WTC11 (cell line): ENCODE results near the gene TRIM25. TPM values are rescaled to one million over a fixed set of nuclear protein-coding genes. Genes with fewer than 3 reads are reported as not detected.

Experiments used
- ATAC-seq: fragments of 200-7000 bp; cut with Tn5 transposase; 2 replicates; pipeline ENCODE4 v1.10.0; 2021; ENCODE audit warnings: mild to moderate bottlenecking, moderate library complexity
- Bru-seq: library from RNA; stranded (reverse); fragments of 400-500 nt; gene quantifications from one replicate; lab custom pipeline; 2021; lab: Mats Ljungman, UMichigan
- CTCF ChIA-PET: fragments of 300-600 bp; sonication (Branson Sonifier 250); formaldehyde crosslinking; loops from one replicate; lab custom pipeline; 2021; ENCODE audit warnings: antibody characterized with exemption; lab: Charles Lee
- POLR2A ChIA-PET: fragments of 350-600 bp; sonication (Branson Sonifier 250); formaldehyde crosslinking; loops from one replicate; lab custom pipeline; 2021; ENCODE audit warnings: antibody characterized with exemption; lab: Charles Lee
- DNase-seq: peaks from one replicate; pipeline ENCODE4 v3.0.0; 2021; ENCODE audit warnings: low spot score
- H3K27ac Mint-ChIP-seq: 2 replicates; pipeline ENCODE4 v1.8.0; 2021; ENCODE audit warnings: mixed read lengths
- H3K27me3 Mint-ChIP-seq: 2 replicates; pipeline ENCODE4 v1.8.0; 2021; ENCODE audit warnings: low read depth, mild to moderate bottlenecking, moderate library complexity, mixed read lengths
- H3K36me3 Mint-ChIP-seq: 2 replicates; pipeline ENCODE4 v1.8.0; 2021; ENCODE audit warnings: mixed read lengths
- H3K4me1 Mint-ChIP-seq: 2 replicates; pipeline ENCODE4 v1.8.0; 2022; ENCODE audit warnings: mixed read lengths
- H3K4me3 Mint-ChIP-seq: 2 replicates; pipeline ENCODE4 v1.8.0; 2021; ENCODE audit warnings: mild to moderate bottlenecking, moderate library complexity, mixed read lengths
- H3K9me3 Mint-ChIP-seq: 2 replicates; pipeline ENCODE4 v1.8.0; 2021; ENCODE audit warnings: mixed read lengths
- ARID4B ChIP-seq: sonication (generic); formaldehyde crosslinking; IDR thresholded peaks from 2 replicates; pipeline ENCODE4 v1.8.0; 2023; ENCODE audit warnings: missing genetic modification reagents, mild to moderate bottlenecking, borderline replicate concordance
- ATF1 ChIP-seq: sonication (generic); formaldehyde crosslinking; IDR thresholded peaks from 2 replicates; pipeline ENCODE4 v1.8.1; 2023; ENCODE audit warnings: mild to moderate bottlenecking, moderate library complexity, missing genetic modification reagents
- CREM ChIP-seq: sonication (generic); formaldehyde crosslinking; IDR thresholded peaks from 2 replicates; pipeline ENCODE4 v1.8.1; 2022; ENCODE audit warnings: mild to moderate bottlenecking, missing genetic modification reagents, moderate library complexity
- E2F5 ChIP-seq: sonication (generic); formaldehyde crosslinking; IDR thresholded peaks from 2 replicates; pipeline ENCODE4 v1.8.1; 2022; ENCODE audit warnings: mild to moderate bottlenecking, moderate library complexity, missing genetic modification reagents
- EMX1 ChIP-seq: fragments of 250-450 bp; sonication (Bioruptor Pico); IDR thresholded peaks from 2 replicates; pipeline ENCODE4 v1.8.0; 2021; ENCODE audit warnings: mild to moderate bottlenecking
- ESRRA ChIP-seq: sonication (generic); formaldehyde crosslinking; IDR thresholded peaks from 2 replicates; pipeline ENCODE4 v1.8.1; 2022; ENCODE audit warnings: mild to moderate bottlenecking, missing genetic modification reagents, borderline replicate concordance
- FOXP1 ChIP-seq: sonication (generic); formaldehyde crosslinking; IDR thresholded peaks from 2 replicates; pipeline ENCODE4 v1.8.0; 2022; ENCODE audit warnings: missing genetic modification reagents, mild to moderate bottlenecking, moderate library complexity, borderline replicate concordance
- GABPB1 ChIP-seq: sonication (generic); formaldehyde crosslinking; IDR thresholded peaks from 2 replicates; pipeline ENCODE4 v1.8.1; 2023; ENCODE audit warnings: mild to moderate bottlenecking, missing genetic modification reagents
- GRHL2 ChIP-seq: fragments of 250-450 bp; sonication (Bioruptor Pico); IDR thresholded peaks from 2 replicates; pipeline ENCODE4 v1.8.0; 2022; ENCODE audit warnings: mild to moderate bottlenecking, moderate library complexity; ENCODE audit not compliant: insufficient replicate concordance, severe bottlenecking
- HMGXB4 ChIP-seq: sonication (generic); formaldehyde crosslinking; IDR thresholded peaks from 2 replicates; pipeline ENCODE4 v1.8.1; 2023; ENCODE audit warnings: mild to moderate bottlenecking, moderate library complexity, missing genetic modification reagents
- MAX ChIP-seq: sonication (generic); formaldehyde crosslinking; IDR thresholded peaks from 2 replicates; pipeline ENCODE4 v1.8.0; 2022; ENCODE audit warnings: mild to moderate bottlenecking, missing genetic modification reagents
- MYBL2 ChIP-seq: sonication (generic); formaldehyde crosslinking; IDR thresholded peaks from 2 replicates; pipeline ENCODE4 v1.8.1; 2023; ENCODE audit warnings: mild to moderate bottlenecking, moderate library complexity, missing genetic modification reagents
- NFATC4 ChIP-seq: fragments of 250-450 bp; sonication (Bioruptor Pico); IDR thresholded peaks from 2 replicates; pipeline ENCODE4 v1.9.0; 2021; ENCODE audit warnings: mild to moderate bottlenecking
- NFE2L1 ChIP-seq: sonication (generic); formaldehyde crosslinking; IDR thresholded peaks from 2 replicates; pipeline ENCODE4 v1.8.1; 2023; ENCODE audit warnings: missing genetic modification reagents
- SP1 ChIP-seq: sonication (generic); formaldehyde crosslinking; conservative IDR thresholded peaks from 2 replicates; pipeline ENCODE4 v1.8.1; 2022; ENCODE audit warnings: missing genetic modification reagents
- TCF7 ChIP-seq: sonication (generic); formaldehyde crosslinking; IDR thresholded peaks from 2 replicates; pipeline ENCODE4 v1.8.0; 2022; ENCODE audit warnings: mild to moderate bottlenecking, low read depth, missing genetic modification reagents, moderate library complexity
- TEAD1 ChIP-seq: sonication (generic); formaldehyde crosslinking; IDR thresholded peaks from 2 replicates; pipeline ENCODE4 v1.8.0; 2022; ENCODE audit warnings: mild to moderate bottlenecking, missing genetic modification reagents
- USF1 ChIP-seq: sonication (generic); formaldehyde crosslinking; IDR thresholded peaks from 2 replicates; pipeline ENCODE4 v1.8.0; 2022; ENCODE audit warnings: mild to moderate bottlenecking, missing genetic modification reagents
- ZBTB21 ChIP-seq: sonication (generic); formaldehyde crosslinking; IDR thresholded peaks from 2 replicates; pipeline ENCODE4 v1.8.1; 2023; ENCODE audit warnings: mild to moderate bottlenecking, missing genetic modification reagents, borderline replicate concordance
- ZBTB43 ChIP-seq: sonication (generic); formaldehyde crosslinking; IDR thresholded peaks from 2 replicates; pipeline ENCODE4 v1.8.1; 2023; ENCODE audit warnings: mild to moderate bottlenecking, missing genetic modification reagents
- ZNF232 ChIP-seq: sonication (generic); formaldehyde crosslinking; IDR thresholded peaks from 2 replicates; pipeline ENCODE4 v1.8.0; 2022; ENCODE audit warnings: mild to moderate bottlenecking, missing genetic modification reagents
- ZNF317 ChIP-seq: sonication (generic); formaldehyde crosslinking; IDR thresholded peaks from 2 replicates; pipeline ENCODE4 v1.8.1; 2023; ENCODE audit warnings: low read depth, mild to moderate bottlenecking, moderate library complexity, missing genetic modification reagents, borderline replicate concordance
- ZNF425 ChIP-seq: fragments of 250-450 bp; sonication (Bioruptor Pico); conservative IDR thresholded peaks from 2 replicates; pipeline ENCODE4 v1.9.0; 2021; ENCODE audit warnings: mild to moderate bottlenecking
- long read RNA-seq, 3 experiments: library from RNA in 1 of 3; library from capped mRNA in 1 of 3; library from polyadenylated mRNA in 1 of 3; unstranded in 2 of 3; stranded (forward) in 1 of 3; transcript quantifications; one replicate each; pipeline ENCODE4 v2.0.0, GENCODE V29; 2021
- total RNA-seq: library from RNA; stranded (reverse); gene quantifications from 3 replicates; pipeline ENCODE4 v1.2.3, GENCODE V29; 2021

The TRIM25 gene
- 36.6 to 49.0 TPM (median 38.9 TPM) in 3 replicates for total RNA-seq
- percentile 79 among the genes with signal in this experiment for Bru-seq, nascent RNA
- long read RNA-seq, experiment 1, full-length matches to known transcripts = 24 of 65 reads
- long read RNA-seq, experiment 1, partial matches to known transcripts = 7 of 65 reads
- long read RNA-seq, experiment 1, other reads (novel, unspliced or antisense) = 34 of 65 reads
- long read RNA-seq, experiment 2, full-length matches to known transcripts = 7 of 44 reads
- long read RNA-seq, experiment 2, partial matches to known transcripts = 0 of 44 reads
- long read RNA-seq, experiment 2, other reads (novel, unspliced or antisense) = 37 of 44 reads
- long read RNA-seq, experiment 3, full-length matches to known transcripts = 1 of 1 reads
- long read RNA-seq, experiment 3, partial matches to known transcripts = 0 of 1 reads
- long read RNA-seq, experiment 3, other reads (novel, unspliced or antisense) = 0 of 1 reads

- CTCF ChIA-PET = interaction anchor here (0.6 to 2.3 kb wide), 8 partner anchors 19 to 869 kb away, joined by 3 to 9 read pairs (median 4); no protein-coding TSS in a partner anchor
- H3K36me3 Mint-ChIP-seq = peaks cover 5% of the 10 kb centered on the region
- peak; percentile 84 for DNase-seq
- H3K4me3 Mint-ChIP-seq = peak within 1 kb of the TSS; percentile 88
- POLR2A ChIA-PET = interaction anchor here (0.6 to 1.2 kb wide), 9 partner anchors 10 to 258 kb away, joined by 3 to 5 read pairs (median 3); partner anchors contain the start of gene SCPEP1
- peak; percentile 92 for ATAC-seq
- H3K27me3 Mint-ChIP-seq = peaks cover 20% of the 10 kb centered on the region
- peak within 1 kb of the TSS; percentile 2; the same call in 1 of the 2 replicates for H3K27ac Mint-ChIP-seq
- H3K9me3 Mint-ChIP-seq = peaks cover 12% of the 10 kb centered on the region
- H3K4me1 Mint-ChIP-seq = peaks cover 18% of the 10 kb centered on the region
- TF ChIP-seq FOXP1 (peak; percentile 77), ATF1 (0 out of 2 replicates have a peak, but pooled peaks have one; percentile 22), TEAD1 (CRISPR knock-in tag) (peak; percentile 31; the same call in 1 of the 2 replicates), MAX (peak; percentile 84), EMX1 (no peak), E2F5 (CRISPR knock-in tag) (peak; percentile 58; the same call in 1 of the 2 replicates), ZNF232 (CRISPR knock-in tag) (0 out of 2 replicates have a peak, but pooled peaks have one; percentile 88), SP1 (peak; percentile 81), ZBTB21 (peak; percentile 27; the same call in 1 of the 2 replicates), GABPB1 (CRISPR knock-in tag) (peak; percentile 43; the same call in 1 of the 2 replicates), ZNF317 (CRISPR knock-in tag) (peak; percentile 58; the same call in 1 of the 2 replicates), NFATC4 (CRISPR knock-in tag) (no peak), ARID4B (peak; percentile 20; the same call in 1 of the 2 replicates), MYBL2 (peak; percentile 78; the same call in 1 of the 2 replicates), NFE2L1 (peak; percentile 57; the same call in 1 of the 2 replicates), USF1 (peak; percentile 95), CREM (CRISPR knock-in tag) (0 out of 2 replicates have a peak, but pooled peaks have one; percentile 43), ESRRA (CRISPR knock-in tag) (peak; percentile 72; the same call in 1 of the 2 replicates), TCF7 (CRISPR knock-in tag) (no peak), ZNF425 (CRISPR knock-in tag) (no peak), HMGXB4 (CRISPR knock-in tag) (peak; percentile 31; the same call in 1 of the 2 replicates), GRHL2 (CRISPR knock-in tag) (no peak), ZBTB43 (peak; percentile 92)
Observed at GRCh38 chr17:56913867-56914580, at the start of gene TRIM25. TRIM25 (minus strand) TSS chr17:56914049; CDS start chr17:56913988, 61 bp downstream.
